SK-N-SH treated with all-trans-retinoic acid at 6 μM for 48 hours (cell line): ENCODE measurements around the gene KCNK5.

Experiments used
- ATAC-seq: fragments of 200-7000 bp; cut with Tn5 transposase; 3 replicates; pipeline ENCODE4 v1.9.1; 2020; ENCODE audit warnings: mild to moderate bottlenecking, moderate library complexity
- ARNTL ChIP-seq: fragments of 450-650 bp; formaldehyde crosslinking; IDR thresholded peaks from 2 replicates; pipeline ENCODE4 v1.5.0; 2020; ENCODE audit warnings: low read depth, mild to moderate bottlenecking, moderate library complexity, borderline replicate concordance
- CSDC2 ChIP-seq: fragments of 250-450 bp; sonication (Bioruptor Pico); IDR thresholded peaks from 2 replicates; pipeline ENCODE4 v1.5.0; 2020; ENCODE audit warnings: mild to moderate bottlenecking, moderate library complexity
- ESRRG ChIP-seq: fragments of 250-450 bp; sonication (Bioruptor Pico); IDR thresholded peaks from 2 replicates; pipeline ENCODE4 v1.6.1; 2021; ENCODE audit warnings: mild to moderate bottlenecking
- GLIS3 ChIP-seq: fragments of 250-450 bp; sonication (Bioruptor Pico); IDR thresholded peaks from 2 replicates; pipeline ENCODE4 v1.5.0; 2020; ENCODE audit warnings: mild to moderate bottlenecking, moderate library complexity
- ISL1 ChIP-seq: fragments of 250-450 bp; sonication (Bioruptor Pico); IDR thresholded peaks from 2 replicates; pipeline ENCODE4 v2.1.2; 2022; ENCODE audit warnings: mild to moderate bottlenecking, moderate library complexity
- OSR1 ChIP-seq: fragments of 250-450 bp; sonication (Bioruptor Pico); IDR thresholded peaks from 2 replicates; pipeline ENCODE4 v1.8.0; 2022; ENCODE audit warnings: moderate library complexity, mild to moderate bottlenecking, inconsistent platforms
- PPARA ChIP-seq: fragments of 250-450 bp; sonication (Bioruptor Pico); IDR thresholded peaks from 2 replicates; pipeline ENCODE4 v1.5.0; 2020; ENCODE audit warnings: mild to moderate bottlenecking, borderline replicate concordance
- RARB ChIP-seq: fragments of 250-450 bp; sonication (Bioruptor Pico); IDR thresholded peaks from 2 replicates; pipeline ENCODE4 v1.8.0; 2021; ENCODE audit warnings: mild to moderate bottlenecking, moderate library complexity
- SNAI2 ChIP-seq: fragments of 250-450 bp; sonication (Bioruptor Pico); IDR thresholded peaks from 2 replicates; pipeline ENCODE4 v1.5.0; 2020; ENCODE audit warnings: mild to moderate bottlenecking, moderate library complexity
- TCF4 ChIP-seq: fragments of 250-450 bp; sonication (Bioruptor Pico); IDR thresholded peaks from 2 replicates; pipeline ENCODE4 v1.8.0; 2021; ENCODE audit warnings: mild to moderate bottlenecking, moderate library complexity, borderline replicate concordance
- TOX ChIP-seq: fragments of 250-450 bp; sonication (Bioruptor Pico); IDR thresholded peaks from 2 replicates; pipeline ENCODE4 v1.8.0; 2021; ENCODE audit warnings: mild to moderate bottlenecking, moderate library complexity, borderline replicate concordance
- ZC3H10 ChIP-seq: fragments of 250-450 bp; sonication (Bioruptor Pico); IDR thresholded peaks from 2 replicates; pipeline ENCODE4 v1.5.1; 2021; ENCODE audit warnings: mild to moderate bottlenecking, moderate library complexity
- ZFP3 ChIP-seq: fragments of 250-450 bp; sonication (Bioruptor Pico); IDR thresholded peaks from 2 replicates; pipeline ENCODE4 v1.5.0; 2020; ENCODE audit warnings: mild to moderate bottlenecking, moderate library complexity
- ZFP30 ChIP-seq: fragments of 450-650 bp; formaldehyde crosslinking; IDR thresholded peaks from 2 replicates; pipeline ENCODE4 v1.5.0; 2022; ENCODE audit warnings: mild to moderate bottlenecking, moderate library complexity
- ZNF565 ChIP-seq: fragments of 450-650 bp; formaldehyde crosslinking; conservative IDR thresholded peaks from 2 replicates; pipeline ENCODE4 v1.5.0; 2020; ENCODE audit warnings: low read depth, mild to moderate bottlenecking, moderate library complexity
- ZNF70 ChIP-seq: fragments of 450-650 bp; formaldehyde crosslinking; IDR thresholded peaks from 2 replicates; pipeline ENCODE4 v1.5.0; 2020; ENCODE audit warnings: mild to moderate bottlenecking, moderate library complexity
- ZNF8 ChIP-seq: fragments of 450-650 bp; formaldehyde crosslinking; IDR thresholded peaks from 2 replicates; pipeline ENCODE4 v1.5.0; 2020; ENCODE audit warnings: mild to moderate bottlenecking, moderate library complexity
- TF ChIP-seq, protein P1 (sequence below): fragments of 250-450 bp; sonication (Bioruptor Pico); IDR thresholded peaks from 2 replicates; pipeline ENCODE4 v1.5.0; 2020; ENCODE audit warnings: mild to moderate bottlenecking, moderate library complexity
- TF ChIP-seq, protein P2 (sequence below): fragments of 250-450 bp; sonication (Bioruptor Pico); IDR thresholded peaks from 2 replicates; pipeline ENCODE4 v1.8.0; 2020; ENCODE audit warnings: mild to moderate bottlenecking, moderate library complexity, borderline replicate concordance
- TF ChIP-seq, protein P3 (sequence below): fragments of 250-450 bp; sonication (Bioruptor Pico); IDR thresholded peaks from 2 replicates; pipeline ENCODE4 v1.5.1; 2021; ENCODE audit warnings: mild to moderate bottlenecking, moderate library complexity

KCNK5 gene

DNA sequence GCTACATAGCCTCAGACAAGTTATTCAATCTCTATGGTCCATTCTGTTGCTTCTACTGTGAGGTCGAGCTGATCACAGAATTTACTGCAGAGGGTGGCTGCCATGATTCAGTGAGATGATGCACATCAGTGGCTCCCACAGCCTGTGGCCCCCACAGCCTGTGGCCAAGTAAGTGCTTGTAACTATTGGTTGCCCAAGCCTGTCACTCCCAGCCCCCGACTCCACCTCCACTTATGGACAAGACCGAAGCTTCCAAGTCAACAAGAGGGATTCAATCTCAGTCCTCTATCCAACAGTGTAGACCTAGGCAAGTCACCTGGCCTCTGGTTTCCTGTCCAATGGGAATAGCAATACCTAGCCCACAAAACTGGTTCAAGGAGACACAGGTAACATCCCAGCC lies 8.2 kb downstream of the KCNK5 start:
- no peak for ATAC-seq
- TF ChIP-seq ZNF565 (no peak), SNAI2 (CRISPR knock-in tag) (no peak), RARB (CRISPR knock-in tag) (no peak), OSR1 (CRISPR knock-in tag) (no peak), ZFP3 (CRISPR knock-in tag) (no peak), ISL1 (CRISPR knock-in tag) (no peak), GLIS3 (no peak), TCF4 (CRISPR knock-in tag) (no peak), ZNF70 (CRISPR knock-in tag) (no peak), ARNTL (CRISPR knock-in tag) (no peak), PPARA (CRISPR knock-in tag) (no peak), TOX (CRISPR knock-in tag) (no peak)
- TF ChIP-seq, protein P1, sequence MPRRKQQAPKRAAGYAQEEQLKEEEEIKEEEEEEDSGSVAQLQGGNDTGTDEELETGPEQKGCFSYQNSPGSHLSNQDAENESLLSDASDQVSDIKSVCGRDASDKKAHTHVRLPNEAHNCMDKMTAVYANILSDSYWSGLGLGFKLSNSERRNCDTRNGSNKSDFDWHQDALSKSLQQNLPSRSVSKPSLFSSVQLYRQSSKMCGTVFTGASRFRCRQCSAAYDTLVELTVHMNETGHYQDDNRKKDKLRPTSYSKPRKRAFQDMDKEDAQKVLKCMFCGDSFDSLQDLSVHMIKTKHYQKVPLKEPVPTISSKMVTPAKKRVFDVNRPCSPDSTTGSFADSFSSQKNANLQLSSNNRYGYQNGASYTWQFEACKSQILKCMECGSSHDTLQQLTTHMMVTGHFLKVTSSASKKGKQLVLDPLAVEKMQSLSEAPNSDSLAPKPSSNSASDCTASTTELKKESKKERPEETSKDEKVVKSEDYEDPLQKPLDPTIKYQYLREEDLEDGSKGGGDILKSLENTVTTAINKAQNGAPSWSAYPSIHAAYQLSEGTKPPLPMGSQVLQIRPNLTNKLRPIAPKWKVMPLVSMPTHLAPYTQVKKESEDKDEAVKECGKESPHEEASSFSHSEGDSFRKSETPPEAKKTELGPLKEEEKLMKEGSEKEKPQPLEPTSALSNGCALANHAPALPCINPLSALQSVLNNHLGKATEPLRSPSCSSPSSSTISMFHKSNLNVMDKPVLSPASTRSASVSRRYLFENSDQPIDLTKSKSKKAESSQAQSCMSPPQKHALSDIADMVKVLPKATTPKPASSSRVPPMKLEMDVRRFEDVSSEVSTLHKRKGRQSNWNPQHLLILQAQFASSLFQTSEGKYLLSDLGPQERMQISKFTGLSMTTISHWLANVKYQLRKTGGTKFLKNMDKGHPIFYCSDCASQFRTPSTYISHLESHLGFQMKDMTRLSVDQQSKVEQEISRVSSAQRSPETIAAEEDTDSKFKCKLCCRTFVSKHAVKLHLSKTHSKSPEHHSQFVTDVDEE, result no peak
- TF ChIP-seq, protein P2, sequence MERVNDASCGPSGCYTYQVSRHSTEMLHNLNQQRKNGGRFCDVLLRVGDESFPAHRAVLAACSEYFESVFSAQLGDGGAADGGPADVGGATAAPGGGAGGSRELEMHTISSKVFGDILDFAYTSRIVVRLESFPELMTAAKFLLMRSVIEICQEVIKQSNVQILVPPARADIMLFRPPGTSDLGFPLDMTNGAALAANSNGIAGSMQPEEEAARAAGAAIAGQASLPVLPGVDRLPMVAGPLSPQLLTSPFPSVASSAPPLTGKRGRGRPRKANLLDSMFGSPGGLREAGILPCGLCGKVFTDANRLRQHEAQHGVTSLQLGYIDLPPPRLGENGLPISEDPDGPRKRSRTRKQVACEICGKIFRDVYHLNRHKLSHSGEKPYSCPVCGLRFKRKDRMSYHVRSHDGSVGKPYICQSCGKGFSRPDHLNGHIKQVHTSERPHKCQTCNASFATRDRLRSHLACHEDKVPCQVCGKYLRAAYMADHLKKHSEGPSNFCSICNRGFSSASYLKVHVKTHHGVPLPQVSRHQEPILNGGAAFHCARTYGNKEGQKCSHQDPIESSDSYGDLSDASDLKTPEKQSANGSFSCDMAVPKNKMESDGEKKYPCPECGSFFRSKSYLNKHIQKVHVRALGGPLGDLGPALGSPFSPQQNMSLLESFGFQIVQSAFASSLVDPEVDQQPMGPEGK (CRISPR knock-in tag), result no peak
- TF ChIP-seq, all 23 proteins: peak for 0

DNA sequence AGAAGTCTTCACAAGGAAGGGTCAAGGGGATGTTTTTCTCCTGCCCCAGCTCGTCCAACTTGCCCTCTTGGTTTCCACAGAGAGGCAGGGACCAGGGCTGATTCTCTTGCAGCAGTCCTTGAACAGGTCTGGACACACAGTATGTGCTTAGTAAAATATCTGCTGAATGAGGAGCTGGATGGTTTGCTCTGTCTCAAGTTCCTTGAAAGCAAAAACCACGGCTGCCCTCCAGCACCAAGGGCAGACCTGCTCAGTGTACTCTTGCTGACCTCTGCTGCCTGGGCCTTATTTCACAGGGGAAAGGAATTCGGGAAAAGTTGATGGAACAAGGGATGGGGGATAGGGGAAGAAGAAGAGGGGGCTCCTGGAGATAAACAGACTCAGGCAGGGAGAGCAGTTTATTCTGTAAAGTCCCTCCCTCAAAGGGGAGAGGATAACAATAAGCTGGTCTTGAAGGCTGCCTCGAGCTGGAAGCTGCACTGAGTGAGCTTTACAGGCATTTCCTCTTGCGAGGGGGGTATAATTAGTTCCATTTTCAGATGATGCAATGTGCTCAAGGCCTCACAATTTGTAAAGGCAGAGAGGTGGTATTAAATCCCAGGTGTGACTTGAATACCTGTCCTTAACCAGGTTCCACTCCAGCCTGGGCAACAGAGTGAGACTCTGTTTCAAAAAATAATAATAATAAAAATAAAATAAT lies 10.3 kb downstream of the KCNK5 start:
- no peak for ATAC-seq
- no peak for TF ChIP-seq OSR1 (CRISPR knock-in tag)
- TF ChIP-seq ZC3H10 (CRISPR knock-in tag), result no peak
- TF ChIP-seq ZNF8 (CRISPR knock-in tag), result no peak
- TF ChIP-seq, protein P2 (CRISPR knock-in tag), result no peak
- no peak for TF ChIP-seq ZFP30 (CRISPR knock-in tag)
- no peak for TF ChIP-seq RARB (CRISPR knock-in tag)
- no peak for TF ChIP-seq ZNF70 (CRISPR knock-in tag)
- TF ChIP-seq SNAI2 (CRISPR knock-in tag), result no peak
- TF ChIP-seq PPARA (CRISPR knock-in tag), result no peak
- TF ChIP-seq ZNF565, result no peak
- TF ChIP-seq, protein P3, sequence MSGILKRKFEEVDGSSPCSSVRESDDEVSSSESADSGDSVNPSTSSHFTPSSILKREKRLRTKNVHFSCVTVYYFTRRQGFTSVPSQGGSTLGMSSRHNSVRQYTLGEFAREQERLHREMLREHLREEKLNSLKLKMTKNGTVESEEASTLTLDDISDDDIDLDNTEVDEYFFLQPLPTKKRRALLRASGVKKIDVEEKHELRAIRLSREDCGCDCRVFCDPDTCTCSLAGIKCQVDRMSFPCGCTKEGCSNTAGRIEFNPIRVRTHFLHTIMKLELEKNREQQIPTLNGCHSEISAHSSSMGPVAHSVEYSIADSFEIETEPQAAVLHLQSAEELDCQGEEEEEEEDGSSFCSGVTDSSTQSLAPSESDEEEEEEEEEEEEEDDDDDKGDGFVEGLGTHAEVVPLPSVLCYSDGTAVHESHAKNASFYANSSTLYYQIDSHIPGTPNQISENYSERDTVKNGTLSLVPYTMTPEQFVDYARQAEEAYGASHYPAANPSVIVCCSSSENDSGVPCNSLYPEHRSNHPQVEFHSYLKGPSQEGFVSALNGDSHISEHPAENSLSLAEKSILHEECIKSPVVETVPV (CRISPR knock-in tag), result no peak
- TF ChIP-seq ARNTL (CRISPR knock-in tag), result no peak
- TF ChIP-seq, protein P1, result no peak
- TF ChIP-seq ESRRG, result no peak
- no peak for TF ChIP-seq CSDC2 (CRISPR knock-in tag)
- TF ChIP-seq ZFP3 (CRISPR knock-in tag), result no peak
